Vagina (tissue), 2 donors: ENCODE data around the gene VRK1. TPM values are rescaled to one million over a fixed set of nuclear protein-coding genes. Genes with fewer than 3 reads are reported as not detected.

ENCODE experiments used
- DNase-seq, 2 donors: peaks; one replicate each; pipeline ENCODE4 v3.0.0-alpha.2; 2017; ENCODE audit errors: extremely low spot score in 2 of 2
- H3K27ac ChIP-seq: fragments of 200-600 bp; sonication (generic); one replicate; pipeline ENCODE4 v1.5.1; 2019
- H3K27me3 ChIP-seq: fragments of 200-600 bp; sonication (generic); one replicate; pipeline ENCODE4 v1.5.1; 2019
- H3K36me3 ChIP-seq, 2 donors: fragments of 200-600 bp; sonication (generic); one replicate each; pipeline ENCODE4 v1.5.1; 2017 to 2019
- H3K4me1 ChIP-seq: fragments of 200-600 bp; sonication (generic); one replicate; pipeline ENCODE4 v1.5.1; 2019
- H3K4me3 ChIP-seq, 2 donors: fragments of 200-600 bp; sonication (generic); 1 replicate in 1 of 2; 2 replicates in 1 of 2; pipeline ENCODE4 v1.5.1; 2016 to 2019
- H3K9me3 ChIP-seq: fragments of 200-600 bp; sonication (generic); one replicate; pipeline ENCODE4 v1.5.1; 2019
- CTCF ChIP-seq, 3 experiments: fragments of 450-650 bp in 2 of 3; fragments of 200-600 bp in 1 of 3; sonication (generic) in 1 of 3; IDR thresholded peaks; one replicate each; pipeline ENCODE4 v1.5.1; 2017 to 2019; ENCODE audit warnings: antibody characterized with exemption in 3 of 3, mild to moderate bottlenecking in 2 of 3, moderate library complexity in 2 of 3
- POLR2A ChIP-seq, 2 donors: fragments of 450-650 bp; IDR thresholded peaks; one replicate each; pipeline ENCODE4 v1.6.1; 2017; ENCODE audit warnings: antibody characterized with exemption in 2 of 2, mild to moderate bottlenecking in 2 of 2, moderate library complexity in 2 of 2
- POLR2AphosphoS5 ChIP-seq, 2 donors: sonication (generic); formaldehyde crosslinking; IDR thresholded peaks; one replicate each; pipeline ENCODE4 v1.9.0; 2017; ENCODE audit warnings: antibody characterized with exemption in 2 of 2, mild to moderate bottlenecking in 2 of 2, low read depth in 1 of 2; ENCODE audit not compliant: insufficient read depth in 1 of 2
- intact Hi-C: fragments of 100-400 bp; cut with DNase I; formaldehyde crosslinking; loops from one replicate; pipeline ENCODE4 v1.15.1; 2023
- total RNA-seq: library from RNA; depleted of rRNA; stranded (reverse); fragments of >200 nt; gene quantifications from one replicate; pipeline ENCODE4 v1.2.3, GENCODE V29; 2016

The VRK1 gene
- total RNA-seq, 1 donor from 2014 or later: 10.1 TPM

GRCh38 chr14:96802963-96803362, 5.8 kb downstream of the VRK1 start:
- Histone ChIP-seq H3K4me3 (no peak overlapping the region), H3K27ac (no peak overlapping the region), H3K27me3 (no peaks in the 10 kb centered on the region), H3K36me3 (no peaks in the 10 kb centered on the region), H3K4me1 (peaks cover 4% of the 10 kb centered on the region), H3K9me3 (no peaks in the 10 kb centered on the region)
- intact Hi-C loops: no loop called here
- no peak for DNase-seq
- TF ChIP-seq CTCF (IDR thresholded peaks at IDR 0.05): no peak

- Histone ChIP-seq H3K27me3 (no peaks in the 10 kb centered on the region), H3K36me3 (no peaks in the 10 kb centered on the region), H3K4me1 (no peaks in the 10 kb centered on the region), H3K27ac (no peak overlapping the region), H3K9me3 (no peaks in the 10 kb centered on the region), H3K4me3 (no peak overlapping the region)
- DNase-seq: no peak
- TF ChIP-seq POLR2AphosphoS5 (IDR thresholded peaks at IDR 0.05; ENCODE audit: insufficient read depth in 1 of 2, low read depth in 1 of 2) (no peak), CTCF (IDR thresholded peaks at IDR 0.05) (no peak), POLR2A (IDR thresholded peaks at IDR 0.05) (no peak)
- intact Hi-C loops: no loop called here
Measured at GRCh38 chr14:96803958-96804357, 6.8 kb downstream of the VRK1 start.

GRCh38 chr14:96804895-96805294, 7.7 kb downstream of the VRK1 start:
- H3K27me3 ChIP-seq: no peaks in the 10 kb centered on the region
- intact Hi-C loops: no loop called here
- H3K9me3 ChIP-seq: no peaks in the 10 kb centered on the region
- TF ChIP-seq POLR2AphosphoS5 (IDR thresholded peaks at IDR 0.05; ENCODE audit: insufficient read depth in 1 of 2, low read depth in 1 of 2) (no peak), POLR2A (IDR thresholded peaks at IDR 0.05) (no peak), CTCF (IDR thresholded peaks at IDR 0.05) (no peak)
- no peak overlapping the region for H3K4me3 ChIP-seq
- DNase-seq: no peak
- H3K36me3 ChIP-seq: no peaks in the 10 kb centered on the region
- H3K27ac ChIP-seq: no peak overlapping the region
- H3K4me1 ChIP-seq: no peaks in the 10 kb centered on the region

- H3K36me3 ChIP-seq: no peaks in the 10 kb centered on the region
- no peaks in the 10 kb centered on the region for H3K27me3 ChIP-seq
- TF ChIP-seq POLR2AphosphoS5 (IDR thresholded peaks at IDR 0.05; ENCODE audit: insufficient read depth in 1 of 2, low read depth in 1 of 2) (no peak), CTCF (IDR thresholded peaks at IDR 0.05) (no peak), POLR2A (IDR thresholded peaks at IDR 0.05) (no peak)
- no peaks in the 10 kb centered on the region for H3K9me3 ChIP-seq
- H3K27ac ChIP-seq: no peak overlapping the region
- H3K4me1 ChIP-seq: no peaks in the 10 kb centered on the region
- no peak for DNase-seq
- H3K4me3 ChIP-seq: no peak overlapping the region
- intact Hi-C loops: no loop called here
Measured at GRCh38 chr14:96805956-96806355, 8.8 kb downstream of the VRK1 start.

- TF ChIP-seq POLR2AphosphoS5 (IDR thresholded peaks at IDR 0.05; ENCODE audit: insufficient read depth in 1 of 2, low read depth in 1 of 2) (no peak), POLR2A (IDR thresholded peaks at IDR 0.05) (no peak), CTCF (IDR thresholded peaks at IDR 0.05) (no peak)
- no peak overlapping the region for H3K4me3 ChIP-seq
- H3K9me3 ChIP-seq: no peaks in the 10 kb centered on the region
- no peak for DNase-seq
- H3K36me3 ChIP-seq: no peaks in the 10 kb centered on the region
- intact Hi-C loops: no loop called here
- no peaks in the 10 kb centered on the region for H3K4me1 ChIP-seq
- H3K27ac ChIP-seq: no peak overlapping the region
- H3K27me3 ChIP-seq: no peaks in the 10 kb centered on the region
Measured at GRCh38 chr14:96806836-96807235, 9.7 kb downstream of the VRK1 start.
